SU-DHL-6 (cell line): ENCODE results near the gene KCNC1.

ENCODE experiments used
- H2AFZ ChIP-seq: fragments of 200-600 bp; sonication (generic); 2 replicates; pipeline ENCODE4 v1.6.1; 2014; ENCODE audit warnings: low read depth, mild to moderate bottlenecking, moderate library complexity, mixed read lengths, antibody characterized with exemption, low read length; ENCODE audit not compliant: severe bottlenecking
- H3F3A ChIP-seq: fragments of 200-600 bp; shearing (Covaris generic); 2 replicates; pipeline ENCODE4 v1.6.0; 2016; ENCODE audit warnings: antibody characterized with exemption, mild to moderate bottlenecking; ENCODE audit not compliant: insufficient read depth
- H3K27ac ChIP-seq: fragments of 200-600 bp; sonication (generic); 2 replicates; pipeline ENCODE4 v1.5.1; 2016; ENCODE audit warnings: low read depth, mild to moderate bottlenecking, low read length, moderate library complexity, mixed read lengths
- H3K27me3 ChIP-seq: fragments of 200-600 bp; sonication (generic), shearing (Covaris generic); 2 replicates; pipeline ENCODE4 v1.6.0; 2014; ENCODE audit warnings: mild to moderate bottlenecking, low read length
- H3K36me3 ChIP-seq: fragments of 200-600 bp; sonication (generic); 2 replicates; pipeline ENCODE4 v1.6.1; 2014; ENCODE audit warnings: mild to moderate bottlenecking, low read length, mixed read lengths
- H3K4me2 ChIP-seq: fragments of 300-600, 200-600 bp; shearing (Covaris generic), sonication (generic); 2 replicates; pipeline ENCODE4 v1.6.0; 2014; ENCODE audit warnings: low read length, low read depth, mild to moderate bottlenecking; ENCODE audit not compliant: poor library complexity, severe bottlenecking
- H3K4me3 ChIP-seq: fragments of 200-600 bp; sonication (generic); 2 replicates; pipeline ENCODE4 v1.5.1; 2014; ENCODE audit warnings: antibody characterized with exemption, low read length, mild to moderate bottlenecking, mixed read lengths; ENCODE audit not compliant: insufficient read depth, poor library complexity, severe bottlenecking
- H3K79me2 ChIP-seq: fragments of 200-600 bp; sonication (generic); 2 replicates; pipeline ENCODE4 v1.6.1; 2014; ENCODE audit warnings: mild to moderate bottlenecking, low read length, moderate library complexity; ENCODE audit not compliant: insufficient read depth
- H3K9ac ChIP-seq: fragments of 200-600 bp; sonication (generic); 2 replicates; pipeline ENCODE4 v1.7.0; 2014; ENCODE audit warnings: mild to moderate bottlenecking, low read length
- H3K9me2 ChIP-seq: fragments of 200-600 bp; sonication (generic); replicated peaks from 2 replicates; pipeline ENCODE4 v1.6.1; 2014; ENCODE audit warnings: low read length; ENCODE audit not compliant: insufficient read depth
- H3K9me3 ChIP-seq: fragments of 200-600 bp; sonication (generic); 2 replicates; pipeline ENCODE4 v1.6.1; 2014; ENCODE audit warnings: low read length, mixed read lengths; ENCODE audit not compliant: insufficient read depth
- H4K20me1 ChIP-seq: fragments of 200-600 bp; sonication (generic); 2 replicates; pipeline ENCODE4 v1.6.1; 2014; ENCODE audit warnings: low read depth, mild to moderate bottlenecking, antibody characterized with exemption, low read length, moderate library complexity, mixed read lengths
- EZH2phosphoT487 ChIP-seq: fragments of 200-600 bp; sonication (generic), shearing (Covaris generic); conservative IDR thresholded peaks from 2 replicates; pipeline ENCODE4 v1.6.1; 2018; ENCODE audit warnings: mild to moderate bottlenecking, antibody characterized with exemption, low read length, moderate library complexity, mixed read lengths
- TF ChIP-seq, protein P1 (sequence below): fragments of 200-600 bp; sonication (generic); IDR thresholded peaks from one replicate; pipeline ENCODE4 v1.5.1; 2017; ENCODE audit warnings: antibody characterized with exemption, mild to moderate bottlenecking, low read length, moderate library complexity; ENCODE audit not compliant: insufficient read depth, poor library complexity, severe bottlenecking

The KCNC1 gene

GRCh38 chr11:17807034-17807433 lies 72.5 kb downstream of the KCNC1 start:
- TF ChIP-seq, protein P1, sequence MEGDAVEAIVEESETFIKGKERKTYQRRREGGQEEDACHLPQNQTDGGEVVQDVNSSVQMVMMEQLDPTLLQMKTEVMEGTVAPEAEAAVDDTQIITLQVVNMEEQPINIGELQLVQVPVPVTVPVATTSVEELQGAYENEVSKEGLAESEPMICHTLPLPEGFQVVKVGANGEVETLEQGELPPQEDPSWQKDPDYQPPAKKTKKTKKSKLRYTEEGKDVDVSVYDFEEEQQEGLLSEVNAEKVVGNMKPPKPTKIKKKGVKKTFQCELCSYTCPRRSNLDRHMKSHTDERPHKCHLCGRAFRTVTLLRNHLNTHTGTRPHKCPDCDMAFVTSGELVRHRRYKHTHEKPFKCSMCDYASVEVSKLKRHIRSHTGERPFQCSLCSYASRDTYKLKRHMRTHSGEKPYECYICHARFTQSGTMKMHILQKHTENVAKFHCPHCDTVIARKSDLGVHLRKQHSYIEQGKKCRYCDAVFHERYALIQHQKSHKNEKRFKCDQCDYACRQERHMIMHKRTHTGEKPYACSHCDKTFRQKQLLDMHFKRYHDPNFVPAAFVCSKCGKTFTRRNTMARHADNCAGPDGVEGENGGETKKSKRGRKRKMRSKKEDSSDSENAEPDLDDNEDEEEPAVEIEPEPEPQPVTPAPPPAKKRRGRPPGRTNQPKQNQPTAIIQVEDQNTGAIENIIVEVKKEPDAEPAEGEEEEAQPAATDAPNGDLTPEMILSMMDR: no peak
- no peak for TF ChIP-seq EZH2phosphoT487
- H3K27ac ChIP-seq: no peak overlapping the region
- H3K9ac ChIP-seq: no peak overlapping the region
- H3K79me2 ChIP-seq: no peaks in the 10 kb centered on the region
- no peaks in the 10 kb centered on the region for H3K9me3 ChIP-seq
- no peaks in the 10 kb centered on the region for H3K36me3 ChIP-seq
- no peak overlapping the region for H2AFZ ChIP-seq
- no peaks in the 10 kb centered on the region for H3F3A ChIP-seq
- H4K20me1 ChIP-seq: no peaks in the 10 kb centered on the region
- no peaks in the 10 kb centered on the region for H3K27me3 ChIP-seq
- no peaks in the 10 kb centered on the region for H3K9me2 ChIP-seq
- H3K4me2 ChIP-seq: no peak overlapping the region
- H3K4me3 ChIP-seq: no peak overlapping the region

DNA sequence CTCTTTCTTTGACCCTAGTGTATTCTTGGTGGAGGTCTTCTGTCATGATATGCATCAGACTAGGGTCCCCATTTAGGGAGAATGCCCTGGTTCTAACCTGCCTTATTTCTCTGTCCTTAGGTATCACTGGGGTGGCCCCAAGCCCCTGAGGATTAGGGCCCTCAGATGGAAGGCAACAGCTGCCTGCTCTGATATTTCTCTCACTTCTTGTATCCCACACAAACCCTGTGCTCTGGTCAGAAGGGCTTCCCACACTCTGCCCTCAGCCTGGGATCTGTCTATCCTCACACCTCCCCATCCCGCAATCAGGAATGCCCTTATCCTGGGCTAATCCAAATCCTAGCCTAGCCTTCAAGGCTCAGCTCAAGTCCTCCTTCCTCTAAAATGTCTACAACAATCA lies 75.5 kb downstream of the KCNC1 start:
- Histone ChIP-seq H3K27ac (no peak overlapping the region), H2AFZ (no peak overlapping the region), H3K4me3 (no peak overlapping the region), H4K20me1 (no peaks in the 10 kb centered on the region), H3K9me3 (no peaks in the 10 kb centered on the region), H3K27me3 (no peaks in the 10 kb centered on the region), H3F3A (no peaks in the 10 kb centered on the region), H3K9ac (no peak overlapping the region), H3K36me3 (no peaks in the 10 kb centered on the region), H3K79me2 (no peaks in the 10 kb centered on the region), H3K4me2 (no peak overlapping the region), H3K9me2 (no peaks in the 10 kb centered on the region)
- TF ChIP-seq EZH2phosphoT487: no peak
- TF ChIP-seq, protein P1: no peak

- H3K27ac ChIP-seq: no peak overlapping the region
- no peak overlapping the region for H3K4me2 ChIP-seq
- TF ChIP-seq, protein P1: no peak
- no peak for TF ChIP-seq EZH2phosphoT487
- no peaks in the 10 kb centered on the region for H3K9me3 ChIP-seq
- no peak overlapping the region for H3K9ac ChIP-seq
- H3F3A ChIP-seq: no peaks in the 10 kb centered on the region
- H3K36me3 ChIP-seq: no peaks in the 10 kb centered on the region
- H3K4me3 ChIP-seq: no peak overlapping the region
- H3K9me2 ChIP-seq: no peaks in the 10 kb centered on the region
- H3K27me3 ChIP-seq: no peaks in the 10 kb centered on the region
- H4K20me1 ChIP-seq: no peaks in the 10 kb centered on the region
- H2AFZ ChIP-seq: no peak overlapping the region
- no peaks in the 10 kb centered on the region for H3K79me2 ChIP-seq
Measured at GRCh38 chr11:17810746-17811145, 76.2 kb downstream of the KCNC1 start.
